GM18907 (cell line): ENCODE measurements around the gene AREG.

Experiments used
- ATAC-seq: cut with Tn5 transposase; IDR thresholded peaks from one replicate; pipeline ENCODE4 v1.9.1; 2021; ENCODE audit warnings: mild to moderate bottlenecking, moderate library complexity; ENCODE audit not compliant: unreplicated experiment

AREG gene

DNA sequence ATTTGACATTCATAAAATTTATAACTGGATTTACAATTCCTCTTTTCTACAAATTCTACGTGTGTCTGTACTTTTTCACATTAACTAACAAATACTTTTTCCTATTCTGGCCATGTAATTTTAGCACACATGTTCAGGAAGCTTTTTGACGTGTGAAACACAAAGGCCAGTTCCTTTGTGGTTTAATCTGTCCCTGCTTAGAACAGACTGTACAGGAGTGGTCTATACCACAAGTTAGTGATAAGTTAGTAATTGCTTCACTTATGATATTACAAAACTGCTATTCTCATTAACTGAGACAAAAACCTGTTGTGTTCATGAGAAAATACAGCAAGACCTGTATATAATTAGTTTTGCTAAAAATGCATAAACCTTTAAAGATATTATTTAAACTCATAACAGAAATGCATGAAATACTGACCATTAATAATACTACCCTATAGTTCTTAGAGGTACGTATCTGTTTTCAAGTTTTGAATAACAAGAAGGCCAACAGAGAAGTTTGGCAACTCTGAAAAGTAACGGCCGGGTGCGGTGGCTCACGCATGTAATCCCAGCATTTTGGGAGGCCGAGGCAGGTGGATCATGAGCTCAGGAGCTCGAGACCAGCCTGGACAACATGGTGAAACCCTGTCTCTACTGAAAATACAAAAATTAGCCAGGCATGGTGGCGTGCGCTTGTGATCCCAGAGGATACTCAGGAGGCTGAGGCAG is 13.7 kb upstream of the AREG start:
- peak; percentile 99 for ATAC-seq

DNA sequence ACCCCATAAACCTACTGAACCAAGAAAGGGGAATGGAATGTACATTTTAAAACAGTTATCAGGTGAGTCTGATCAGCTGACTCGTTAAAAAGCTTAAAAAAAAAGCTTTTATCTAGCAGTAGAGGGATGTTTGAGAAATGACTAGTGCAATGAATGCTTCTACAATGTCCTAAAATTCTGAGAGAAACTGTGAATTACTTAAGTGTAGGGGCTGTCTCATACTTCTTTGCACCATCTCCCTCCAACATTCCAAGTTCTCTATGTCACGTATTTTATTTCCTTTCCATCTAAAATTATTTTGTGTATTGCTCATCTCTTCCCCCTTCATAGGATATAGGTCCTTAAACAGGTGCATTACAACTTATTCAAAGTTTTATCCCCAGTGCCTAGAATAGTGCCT is 11.9 kb upstream of the AREG start:
- ATAC-seq: no peak

DNA sequence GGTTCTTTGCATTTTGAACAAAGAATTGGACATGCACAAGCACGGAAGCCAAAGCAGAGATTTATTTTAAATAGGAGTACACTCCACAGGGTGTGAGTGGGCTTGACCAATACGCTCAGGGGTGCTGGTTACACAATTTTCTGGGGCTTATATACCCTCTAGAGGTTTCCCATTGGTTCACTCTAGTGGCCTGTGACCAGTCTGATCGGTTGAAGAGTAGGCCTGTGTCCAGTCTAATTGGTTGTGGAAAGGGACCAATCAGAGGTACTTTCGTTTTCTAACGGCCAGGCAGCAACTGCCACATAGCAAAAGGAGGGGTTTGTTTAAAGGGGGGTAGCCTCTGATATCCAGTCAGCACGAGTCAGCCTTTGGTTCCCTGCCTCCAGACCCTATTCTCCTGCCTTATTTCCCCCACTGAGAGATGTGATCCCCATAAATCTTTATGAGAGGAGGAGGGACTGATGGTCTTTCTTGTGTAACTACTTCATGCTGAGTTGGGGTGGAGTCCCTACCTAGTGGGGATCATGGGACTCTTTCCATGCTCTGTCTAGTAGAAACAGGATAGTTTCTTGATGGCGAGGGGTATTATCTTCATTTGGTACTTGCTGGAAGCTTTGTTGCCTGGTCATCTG is 11.3 kb upstream of the AREG start:
- no peak for ATAC-seq

DNA sequence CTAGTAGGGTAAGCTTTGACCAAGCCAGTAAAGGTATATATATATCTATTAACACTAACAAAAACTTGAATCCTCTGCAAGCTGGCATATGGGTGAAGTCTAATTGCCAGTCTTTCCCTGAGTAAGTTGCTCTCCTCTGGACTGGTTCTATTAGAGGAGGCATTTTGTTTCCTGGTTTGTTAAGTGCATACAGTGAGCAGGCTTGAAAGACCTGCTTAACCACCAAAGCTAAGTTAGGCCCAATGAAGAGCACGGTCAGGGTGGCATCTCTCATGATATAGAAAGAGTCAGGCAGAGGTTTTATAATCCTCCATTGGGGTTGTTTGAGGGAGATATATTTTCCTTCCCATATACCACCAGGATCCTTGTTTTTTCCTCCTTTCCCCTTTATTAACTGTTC is 9.6 kb upstream of the AREG start:
- no peak for ATAC-seq

DNA sequence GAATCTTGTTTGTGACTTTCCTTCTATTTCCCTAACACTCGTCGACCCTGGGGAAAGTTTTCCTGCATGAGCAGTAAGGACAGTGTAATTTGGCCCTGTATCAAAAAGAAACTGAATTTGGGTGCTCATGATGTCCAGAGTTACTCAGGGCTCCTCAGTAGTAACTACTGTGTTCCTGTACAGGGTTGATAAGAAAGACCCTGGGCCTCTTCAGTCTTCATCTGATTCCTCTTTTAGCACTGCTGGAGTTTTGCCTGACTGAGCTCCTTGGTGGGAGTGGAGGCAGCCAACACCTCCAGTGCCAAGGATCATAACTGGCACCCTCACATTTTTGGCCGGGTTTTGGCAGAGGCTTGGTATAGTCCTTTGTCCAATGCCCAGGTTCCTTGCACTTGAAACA is 7.1 kb upstream of the AREG start:
- no peak for ATAC-seq

DNA sequence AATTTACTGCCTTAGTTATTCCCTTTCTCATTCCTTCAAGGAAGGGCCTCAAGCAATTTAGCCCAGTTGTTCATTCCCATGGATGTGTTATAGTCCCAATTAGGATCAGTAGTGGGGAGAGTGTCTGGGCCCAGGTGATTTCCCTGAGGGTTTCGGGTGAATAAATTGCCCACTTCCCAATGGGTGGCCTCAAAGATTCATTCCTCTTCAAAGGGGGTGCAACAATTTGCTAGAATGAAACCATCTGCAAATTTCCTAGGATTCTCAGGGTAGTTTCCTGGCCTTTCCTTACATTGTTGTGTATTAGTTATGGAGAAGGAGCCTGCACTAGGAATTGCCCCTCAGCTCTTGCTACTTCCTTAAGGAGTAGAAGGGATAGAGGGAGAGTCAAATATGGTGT is 6.3 kb upstream of the AREG start:
- no peak for ATAC-seq

DNA sequence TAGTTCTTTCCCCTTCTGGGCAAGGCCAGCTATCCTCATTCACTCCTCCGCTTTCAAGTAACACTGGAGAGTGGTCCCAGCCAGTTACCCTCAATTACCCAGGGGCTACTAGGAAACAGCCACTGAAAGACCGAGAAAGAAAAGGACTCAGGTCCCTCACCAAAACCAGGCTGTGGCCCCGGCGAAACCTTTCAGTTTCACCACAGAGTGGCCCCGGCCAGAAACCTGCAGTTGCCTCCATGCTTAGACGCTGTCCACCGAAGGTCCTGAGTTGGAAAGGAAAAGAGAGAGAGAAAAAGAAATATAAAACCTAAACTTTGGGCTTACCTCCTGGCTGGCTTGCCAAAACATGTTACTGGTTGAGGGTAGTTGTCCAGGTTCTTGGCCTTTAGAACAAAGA is 5.0 kb upstream of the AREG start:
- no peak for ATAC-seq

DNA sequence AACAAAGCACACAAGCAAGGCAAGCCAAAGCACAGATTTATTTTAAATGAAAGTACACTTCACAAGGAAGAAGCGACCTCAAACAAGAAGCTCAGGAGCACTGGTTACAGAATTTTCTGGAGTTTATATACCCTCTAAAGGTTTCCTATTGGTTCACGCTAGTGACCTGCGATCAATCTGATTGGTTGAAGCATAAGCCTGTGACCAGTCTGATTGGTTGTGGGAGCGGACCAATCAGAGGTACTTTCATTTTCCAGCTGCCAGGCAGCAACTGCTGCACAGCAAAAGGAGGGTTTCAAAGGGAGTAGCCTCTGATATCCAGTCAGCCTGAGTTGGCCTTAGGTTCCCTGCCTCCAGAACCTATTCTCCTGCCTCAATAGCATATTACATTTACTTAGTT is 4.6 kb upstream of the AREG start:
- no peak for ATAC-seq

DNA sequence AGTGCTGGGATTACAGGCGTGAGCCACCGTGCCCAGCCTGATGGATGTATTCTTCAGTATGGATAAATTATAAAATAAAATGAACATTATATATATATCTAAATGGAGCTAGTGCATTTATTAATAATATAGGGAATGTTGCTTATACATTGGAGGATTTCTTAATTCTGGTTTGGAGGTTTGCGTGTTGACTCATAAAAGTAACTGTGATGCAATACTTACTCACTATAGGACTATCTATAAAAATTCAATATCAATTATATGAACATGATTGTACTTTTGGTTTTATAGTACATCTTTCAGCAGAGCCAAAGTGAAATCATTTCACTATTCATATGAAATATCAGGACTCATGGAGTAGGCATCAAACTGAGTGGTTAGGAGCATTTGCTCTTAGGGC is 3.2 kb upstream of the AREG start:
- no peak for ATAC-seq

DNA sequence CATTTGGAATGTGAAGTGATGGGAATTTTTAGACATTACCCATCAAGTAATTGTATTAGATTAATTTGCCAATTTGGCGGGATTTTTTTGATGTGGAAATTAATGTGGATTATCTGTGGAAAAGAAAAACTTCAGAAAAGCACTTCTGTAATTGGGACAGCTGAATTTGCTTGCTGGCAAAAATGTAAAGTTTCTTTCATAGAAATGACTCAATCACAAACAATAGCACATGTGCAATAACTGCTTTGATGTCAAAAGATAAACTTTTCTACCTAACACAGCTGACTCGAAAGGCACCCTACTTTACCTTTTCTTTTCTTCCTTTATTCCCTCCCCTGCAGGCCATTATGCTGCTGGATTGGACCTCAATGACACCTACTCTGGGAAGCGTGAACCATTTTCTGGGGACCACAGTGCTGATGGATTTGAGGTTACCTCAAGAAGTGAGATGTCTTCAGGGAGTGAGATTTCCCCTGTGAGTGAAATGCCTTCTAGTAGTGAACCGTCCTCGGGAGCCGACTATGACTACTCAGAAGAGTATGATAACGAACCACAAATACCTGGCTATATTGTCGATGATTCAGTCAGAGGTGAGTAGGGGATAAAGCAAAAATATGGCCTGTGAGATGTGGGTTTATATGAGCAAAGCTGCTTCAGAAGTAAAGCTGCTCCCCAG is 1.4 kb downstream of the AREG start:
- no peak for ATAC-seq

DNA sequence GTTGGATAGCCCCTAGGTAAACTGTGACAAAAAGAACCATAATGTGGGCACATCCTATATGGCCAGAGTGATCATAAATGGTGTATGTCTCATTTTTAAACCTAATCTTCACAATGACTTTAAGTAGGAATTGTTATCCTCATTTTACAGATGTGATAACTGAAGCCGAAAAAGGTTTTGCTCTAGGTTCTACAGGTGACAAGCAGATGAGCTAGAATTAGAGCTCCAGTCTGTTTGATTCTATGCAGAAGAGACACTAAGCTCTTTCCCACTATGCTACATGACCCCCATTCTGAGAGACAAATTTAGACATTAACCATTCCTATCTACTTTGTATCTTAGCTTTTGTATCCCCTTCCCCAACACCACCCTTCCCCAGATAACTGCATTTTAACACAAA is 2.0 kb downstream of the AREG start:
- ATAC-seq: no peak

DNA sequence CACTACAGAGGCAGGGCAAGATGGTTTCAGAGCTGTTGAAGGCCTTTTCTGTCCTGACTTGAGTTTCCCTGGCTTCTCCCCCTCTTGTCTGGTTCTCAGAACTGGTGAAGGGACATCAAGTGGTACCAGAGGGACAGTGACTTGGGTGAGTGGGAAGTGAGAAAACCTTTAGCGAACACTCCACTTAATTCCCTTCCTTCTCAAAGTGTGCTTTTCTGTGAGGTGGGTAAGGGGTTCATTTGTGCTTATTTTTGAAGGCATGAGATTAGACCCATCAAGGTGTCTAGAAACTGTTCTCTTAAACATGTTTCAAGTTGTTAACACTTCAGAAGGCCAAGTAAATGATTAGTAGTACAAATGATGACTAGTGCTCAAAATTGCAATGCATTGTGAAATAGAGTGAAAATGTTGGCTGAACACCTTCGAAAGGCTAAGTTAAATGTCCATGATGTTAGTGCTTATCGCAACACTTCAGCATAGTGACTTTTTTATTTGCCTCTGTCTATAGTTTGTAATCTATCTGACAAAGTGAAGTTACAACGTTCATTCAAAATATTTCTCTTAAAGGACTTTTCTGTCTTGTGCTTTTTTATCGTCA is 2.8 kb downstream of the AREG start:
- no peak for ATAC-seq

DNA sequence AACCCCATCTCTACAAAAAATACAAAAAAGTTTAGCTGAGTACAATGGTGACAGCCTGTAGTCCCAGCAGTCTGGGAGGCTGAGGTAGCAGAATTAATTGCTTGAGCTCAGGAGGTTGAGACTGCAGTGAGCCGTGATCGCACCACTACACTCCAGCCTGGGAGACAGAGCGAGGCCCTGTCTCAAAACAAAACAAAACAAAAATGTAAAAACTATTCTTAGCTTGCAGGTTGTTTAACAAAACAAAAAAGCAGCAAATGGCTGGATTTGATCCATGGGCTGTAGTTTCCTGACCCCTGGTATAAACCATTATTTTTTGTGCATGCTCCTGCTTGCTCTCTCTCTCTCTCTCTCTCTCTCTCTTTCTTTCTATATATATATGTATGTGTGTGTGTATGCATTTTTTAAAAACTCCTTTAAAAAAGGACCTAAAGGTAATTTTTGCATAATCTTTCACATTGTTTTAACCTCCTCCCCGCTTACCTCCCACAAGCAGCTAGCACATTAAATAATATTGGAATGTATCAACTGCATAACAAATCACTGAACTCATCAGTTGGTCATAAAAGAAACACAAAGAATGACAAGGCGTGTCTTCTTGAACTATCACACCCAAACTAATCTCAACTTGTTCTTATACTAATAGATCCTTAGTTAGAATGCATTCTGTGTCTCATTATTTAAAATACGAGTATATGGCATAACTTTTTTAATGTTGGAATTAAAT is 4.8 kb downstream of the AREG start:
- no peak for ATAC-seq

DNA sequence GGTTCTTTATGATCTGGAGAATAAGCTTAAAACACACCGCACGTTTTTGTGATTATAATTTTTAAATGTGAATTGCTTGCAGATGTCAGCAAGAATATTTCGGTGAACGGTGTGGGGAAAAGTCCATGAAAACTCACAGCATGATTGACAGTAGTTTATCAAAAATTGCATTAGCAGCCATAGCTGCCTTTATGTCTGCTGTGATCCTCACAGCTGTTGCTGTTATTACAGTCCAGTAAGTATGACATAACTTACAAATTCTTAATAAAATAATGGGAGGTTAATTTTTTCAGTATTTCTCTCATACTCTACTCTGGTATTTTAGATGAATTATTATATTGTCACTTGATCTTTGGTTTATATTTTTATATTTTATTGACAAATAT is 5.4 kb downstream of the AREG start:
- no peak for ATAC-seq

DNA sequence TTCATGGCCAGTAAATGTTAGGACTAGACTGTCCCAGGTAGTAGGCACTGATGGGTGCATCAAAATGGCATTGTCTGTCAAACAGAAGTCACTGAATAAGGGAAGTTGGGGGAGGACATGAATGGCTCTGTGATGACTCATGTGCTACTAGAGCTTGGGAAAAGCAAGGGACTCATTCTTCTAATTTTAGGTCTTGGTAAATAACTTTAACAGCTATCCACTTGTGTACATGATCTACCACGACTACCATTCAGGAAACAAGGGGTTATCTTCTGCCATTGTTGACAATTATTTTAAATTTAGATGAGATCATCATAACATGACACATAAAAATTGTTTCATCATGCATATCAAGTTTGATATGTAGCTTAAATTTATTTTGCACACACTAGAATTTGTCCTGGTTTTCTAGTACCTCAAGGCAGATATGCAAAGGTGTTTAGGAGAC is 6.3 kb downstream of the AREG start:
- no peak for ATAC-seq

DNA sequence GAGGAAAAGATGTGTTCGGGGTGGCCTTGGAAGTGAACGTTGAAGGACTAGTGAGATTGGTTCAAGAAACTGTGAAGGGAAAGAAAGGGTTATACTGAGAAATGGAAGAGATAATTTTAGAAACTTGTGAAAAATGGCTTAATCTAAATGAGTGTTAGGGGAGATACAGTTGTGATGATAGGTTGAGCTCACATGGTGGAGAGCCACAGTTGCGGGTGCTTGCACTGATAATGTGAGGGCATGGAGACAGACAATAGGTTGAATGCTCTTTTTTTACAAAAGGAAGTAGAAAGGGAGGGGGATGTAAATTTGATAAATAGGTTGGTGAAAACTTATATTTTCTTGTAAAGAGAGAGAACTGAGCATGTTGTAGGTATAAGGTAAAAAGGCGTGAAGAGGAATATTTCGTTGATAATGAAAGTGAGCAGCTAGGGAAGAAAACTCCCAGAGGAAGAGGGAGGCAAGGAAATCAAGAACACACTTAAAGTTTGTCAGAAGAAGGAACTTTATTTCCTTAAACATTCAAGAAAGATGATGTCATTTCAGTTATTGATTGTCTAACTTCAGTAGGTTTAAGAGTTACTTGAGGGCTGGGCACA is 8.2 kb downstream of the AREG start:
- ATAC-seq: no peak

DNA sequence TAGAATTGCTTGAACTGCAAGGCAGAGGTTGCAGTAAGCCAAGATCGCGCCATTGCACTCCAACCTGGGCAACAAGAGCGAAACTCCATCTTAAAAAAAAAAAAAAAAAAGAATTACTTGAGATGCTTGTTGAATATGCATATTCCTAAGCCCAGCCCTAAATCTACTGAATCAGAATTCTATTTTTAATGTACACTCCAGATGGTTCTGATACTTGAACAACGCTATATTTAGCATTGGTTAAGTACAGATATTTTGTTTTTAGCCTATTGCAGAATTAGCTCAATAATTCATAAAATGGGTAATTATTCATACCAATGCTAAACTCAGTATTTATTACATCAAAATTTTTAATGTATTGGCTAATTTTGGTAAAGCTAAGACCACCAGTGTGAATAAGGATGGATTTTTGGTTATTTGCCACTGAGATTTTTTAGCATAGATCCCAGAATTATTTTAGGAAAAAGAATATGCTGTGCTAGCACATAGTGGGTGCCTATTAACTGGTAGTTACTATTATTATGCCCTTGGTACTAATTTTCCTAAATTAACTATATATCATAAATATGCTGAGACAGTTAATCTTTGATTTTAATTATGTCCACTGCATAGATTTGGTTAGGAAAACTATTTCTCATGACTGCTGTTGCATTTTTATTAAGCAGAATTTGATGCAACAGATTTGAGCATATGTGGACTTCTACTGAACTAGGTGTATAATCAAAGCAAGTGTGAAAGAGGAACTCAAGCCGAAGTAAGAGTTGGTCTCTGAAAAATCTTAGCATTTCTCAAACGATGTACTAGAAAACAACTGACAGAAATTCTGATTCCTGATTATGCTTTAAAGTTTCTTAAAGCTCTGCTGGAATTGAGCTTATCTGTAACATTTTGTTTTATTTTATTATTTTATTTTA is 9.2 kb downstream of the AREG start:
- no peak for ATAC-seq

DNA sequence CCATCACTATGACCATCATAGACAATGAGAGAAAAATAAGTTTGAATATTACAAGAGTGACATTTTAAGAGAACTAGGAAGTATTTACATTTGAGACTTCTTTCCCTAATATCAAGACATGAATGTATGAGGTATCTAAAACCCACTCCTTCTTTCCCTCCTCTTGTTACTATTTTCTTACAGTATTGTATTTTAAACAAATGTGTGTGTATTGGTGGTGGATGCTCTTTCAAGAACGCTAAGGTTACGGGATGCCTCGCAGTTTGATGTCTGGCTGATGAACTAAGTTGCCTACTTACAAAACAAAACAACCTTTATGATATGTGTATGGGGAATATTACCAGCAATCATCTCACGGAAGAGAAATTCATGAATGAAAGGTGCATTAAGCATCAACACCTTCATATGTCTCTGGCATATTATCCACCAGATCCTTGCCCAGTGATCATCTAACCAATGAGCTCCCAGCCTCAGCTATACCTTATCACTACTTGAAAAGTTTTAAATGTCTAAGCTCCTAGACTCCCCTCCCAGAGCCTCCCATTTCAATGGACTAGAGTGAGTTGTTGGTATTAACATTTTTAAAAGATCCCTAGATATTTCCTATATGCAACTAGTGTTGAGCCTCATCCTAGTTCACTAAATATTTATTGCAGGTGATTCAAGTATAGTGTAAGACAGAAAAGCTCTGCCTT is 10.6 kb downstream of the AREG start:
- no peak for ATAC-seq

DNA sequence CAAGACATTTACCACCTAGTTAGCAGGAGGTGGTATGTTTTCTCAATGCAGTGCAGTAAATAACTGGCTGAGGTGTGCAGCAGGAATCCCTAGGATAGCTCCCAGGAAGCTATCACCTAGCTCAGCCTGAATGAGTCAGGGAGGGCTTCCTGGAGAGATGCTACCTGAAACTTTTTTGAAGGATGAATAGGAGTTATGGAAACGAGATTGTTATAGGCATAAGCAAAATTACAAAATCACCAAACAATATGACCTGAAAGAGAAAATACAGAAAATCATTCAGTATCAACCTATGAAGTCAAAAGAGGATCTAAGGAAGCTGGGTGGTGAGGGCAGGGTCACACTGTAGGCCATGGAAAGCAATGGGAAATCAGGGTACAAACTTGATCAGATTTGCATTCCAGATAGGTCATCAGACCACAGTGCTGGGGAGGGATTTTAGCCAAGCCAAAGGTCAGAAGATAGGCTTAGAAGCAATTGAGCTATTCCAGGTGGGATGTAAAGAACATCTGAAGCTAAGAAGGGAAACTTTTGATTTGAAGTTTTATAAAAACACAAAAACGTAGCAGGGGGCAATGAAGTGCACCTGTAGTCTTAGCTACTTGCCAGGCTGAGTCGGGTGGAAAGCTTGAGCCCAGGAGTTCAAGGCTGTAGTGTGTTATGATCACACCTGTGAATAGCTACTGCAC is 11.3 kb downstream of the AREG start:
- ATAC-seq: no peak
